HG02642 (cell line): Measurements from ENCODE around the gene AADAT.
"Not testable (repeated sequence)": the region's sequence is repeated elsewhere in the genome, so short reads cannot be mapped to it uniquely, and the experiment has no call there.

ENCODE experiments used
- ATAC-seq: cut with Tn5 transposase; IDR thresholded peaks from one replicate; pipeline ENCODE4 v1.9.1; 2021; ENCODE audit warnings: mild to moderate bottlenecking; ENCODE audit not compliant: unreplicated experiment, poor library complexity

AADAT gene

GRCh38 chr4:170089668-170090351, at the start of gene AADAT:
Gene AADAT, minus strand, starts transcription at chr4:170089956. Its CDS starts 266 bp downstream, at chr4:170089690.
- peak; percentile 78 for ATAC-seq

- ATAC-seq: peak; percentile 96
Observed at GRCh38 chr4:170138580-170139194, 48.9 kb upstream of the AADAT start.

GRCh38 chr4:170137927-170138326, 48.2 kb upstream of the AADAT start:
- no peak for ATAC-seq

- ATAC-seq: no peak
Observed at GRCh38 chr4:170137466-170137865, 47.7 kb upstream of the AADAT start.

GRCh38 chr4:170134821-170135220, 45.1 kb upstream of the AADAT start:
- no peak for ATAC-seq

GRCh38 chr4:170128219-170128804, 38.6 kb upstream of the AADAT start:
- ATAC-seq: no peak

GRCh38 chr4:170127758-170128157, 38.0 kb upstream of the AADAT start:
- ATAC-seq: no peak

GRCh38 chr4:170124406-170124805, 34.6 kb upstream of the AADAT start:
- no peak for ATAC-seq

- no peak for ATAC-seq
Observed at GRCh38 chr4:170122252-170122651, 32.5 kb upstream of the AADAT start.

- ATAC-seq: no peak
Observed at GRCh38 chr4:170114636-170115035, 24.9 kb upstream of the AADAT start.

GRCh38 chr4:170114183-170114582, 24.4 kb upstream of the AADAT start:
- not testable (repeated sequence) for ATAC-seq

GRCh38 chr4:170111546-170111945, 21.8 kb upstream of the AADAT start:
- no peak for ATAC-seq

- no peak for ATAC-seq
Observed at GRCh38 chr4:170111085-170111484, 21.3 kb upstream of the AADAT start.

GRCh38 chr4:170110285-170110672, 20.5 kb upstream of the AADAT start:
- no peak for ATAC-seq

GRCh38 chr4:170109586-170110284, 20.0 kb upstream of the AADAT start:
- no peak for ATAC-seq

- no peak for ATAC-seq
Observed at GRCh38 chr4:170106900-170107299, 17.1 kb upstream of the AADAT start.

- ATAC-seq: no peak
Observed at GRCh38 chr4:170102426-170102825, 12.7 kb upstream of the AADAT start.

- not testable (repeated sequence) for ATAC-seq
Observed at GRCh38 chr4:170098171-170098570, 8.4 kb upstream of the AADAT start.

GRCh38 chr4:170097681-170098080, 7.9 kb upstream of the AADAT start:
- no peak for ATAC-seq

- no peak for ATAC-seq
Observed at GRCh38 chr4:170093973-170094535, 4.3 kb upstream of the AADAT start.
